ENCODE data around the gene SUCNR1. TPM values are rescaled to one million over a fixed set of nuclear protein-coding genes. Genes with fewer than 3 reads are reported as not detected.

SUCNR1 gene
- total and polyA plus RNA-seq, 4 donors = 0.16 to 2.5 (median 1.1) TPM

DNA sequence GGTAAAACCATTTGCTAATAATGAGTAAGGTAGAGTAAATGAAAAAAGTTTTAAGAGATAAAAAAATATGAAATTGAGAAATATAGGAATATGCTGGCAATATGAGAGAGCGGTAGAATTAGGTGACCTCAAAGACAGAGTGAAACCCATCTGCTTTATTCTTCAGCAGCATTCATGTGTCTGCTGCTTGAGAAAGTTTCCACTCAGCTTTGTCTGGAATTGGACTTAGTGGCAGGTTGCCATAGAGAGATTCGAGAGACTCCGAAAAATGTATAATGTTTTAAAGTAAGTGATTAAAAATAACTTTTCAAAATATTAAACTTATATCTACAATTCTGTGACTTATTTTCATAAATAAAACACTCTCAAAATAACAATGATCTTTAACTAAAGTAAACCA lies 5.0 kb downstream of the SUCNR1 start:
- Histone ChIP-seq H3K9ac (ENCODE audit: insufficient read depth in 1 of 2, low read length in 2 of 2) (no peak overlapping the region), H3K27me3 (ENCODE audit: control insufficient read depth in 3 of 3, insufficient read depth in 3 of 3, low read length in 2 of 3) (no peaks in the 10 kb centered on the region), H3K4me1 (ENCODE audit: control insufficient read depth in 5 of 5, insufficient read depth in 5 of 5, low read length in 5 of 5) (no peaks in the 10 kb centered on the region), H3K36me3 (ENCODE audit: control insufficient read depth in 4 of 4, insufficient read depth in 4 of 4, low read length in 4 of 4) (no peaks in the 10 kb centered on the region), H3K4me3 (no peak overlapping the region), H3K27ac (ENCODE audit: low read depth in 1 of 2, low read length in 1 of 2) (no peak overlapping the region), H3K9me3 (ENCODE audit: control insufficient read depth in 4 of 4, insufficient read depth in 3 of 4, low read length in 3 of 4) (no peaks in the 10 kb centered on the region)
- 72 to 89% methylated on average over 3 of the region's 3 CpGs for WGBS, 2 donors
- ATAC-seq (ENCODE audit: insufficient read depth, low FRiP score) (no peak), DNase-seq (no peak)
- TF ChIP-seq, protein P1, sequence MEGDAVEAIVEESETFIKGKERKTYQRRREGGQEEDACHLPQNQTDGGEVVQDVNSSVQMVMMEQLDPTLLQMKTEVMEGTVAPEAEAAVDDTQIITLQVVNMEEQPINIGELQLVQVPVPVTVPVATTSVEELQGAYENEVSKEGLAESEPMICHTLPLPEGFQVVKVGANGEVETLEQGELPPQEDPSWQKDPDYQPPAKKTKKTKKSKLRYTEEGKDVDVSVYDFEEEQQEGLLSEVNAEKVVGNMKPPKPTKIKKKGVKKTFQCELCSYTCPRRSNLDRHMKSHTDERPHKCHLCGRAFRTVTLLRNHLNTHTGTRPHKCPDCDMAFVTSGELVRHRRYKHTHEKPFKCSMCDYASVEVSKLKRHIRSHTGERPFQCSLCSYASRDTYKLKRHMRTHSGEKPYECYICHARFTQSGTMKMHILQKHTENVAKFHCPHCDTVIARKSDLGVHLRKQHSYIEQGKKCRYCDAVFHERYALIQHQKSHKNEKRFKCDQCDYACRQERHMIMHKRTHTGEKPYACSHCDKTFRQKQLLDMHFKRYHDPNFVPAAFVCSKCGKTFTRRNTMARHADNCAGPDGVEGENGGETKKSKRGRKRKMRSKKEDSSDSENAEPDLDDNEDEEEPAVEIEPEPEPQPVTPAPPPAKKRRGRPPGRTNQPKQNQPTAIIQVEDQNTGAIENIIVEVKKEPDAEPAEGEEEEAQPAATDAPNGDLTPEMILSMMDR (IDR thresholded peaks at IDR 0.05; ENCODE audit: control extremely low read depth, extremely low read depth) = no peak

DNA sequence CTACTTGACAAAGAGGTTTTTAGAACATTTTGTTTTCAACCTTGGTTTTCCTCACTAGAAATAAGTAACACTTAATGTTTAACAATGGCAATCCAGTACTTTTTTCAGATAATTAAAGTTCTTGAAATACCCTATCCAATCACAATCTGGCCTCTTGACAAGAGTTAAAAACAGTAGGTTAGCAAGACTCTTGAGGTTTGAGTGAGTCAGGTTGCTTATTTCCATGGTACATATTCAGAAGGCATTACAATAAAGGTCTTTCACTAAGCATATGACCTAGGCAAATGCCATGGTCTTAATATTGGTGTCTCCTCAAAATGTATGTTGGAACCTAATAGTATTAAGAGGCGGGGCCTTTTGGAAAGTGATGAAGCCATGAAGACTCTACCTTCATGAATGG lies 5.6 kb downstream of the SUCNR1 start:
- Histone ChIP-seq H3K4me3 (no peak overlapping the region), H3K9ac (ENCODE audit: insufficient read depth in 1 of 2, low read length in 2 of 2) (no peak overlapping the region), H3K4me1 (ENCODE audit: control insufficient read depth in 5 of 5, insufficient read depth in 5 of 5, low read length in 5 of 5) (no peaks in the 10 kb centered on the region), H3K27ac (ENCODE audit: low read depth in 1 of 2, low read length in 1 of 2) (no peak overlapping the region), H3K36me3 (ENCODE audit: control insufficient read depth in 4 of 4, insufficient read depth in 4 of 4, low read length in 4 of 4) (no peaks in the 10 kb centered on the region), H3K27me3 (ENCODE audit: control insufficient read depth in 3 of 3, insufficient read depth in 3 of 3, low read length in 2 of 3) (no peaks in the 10 kb centered on the region), H3K9me3 (ENCODE audit: control insufficient read depth in 4 of 4, insufficient read depth in 3 of 4, low read length in 3 of 4) (no peaks in the 10 kb centered on the region)
- DNase-seq (no peak), ATAC-seq (ENCODE audit: insufficient read depth, low FRiP score) (no peak)
- WGBS, 2 donors = 0 to 45% methylated on average over 1 of the region's 1 CpG
- TF ChIP-seq, protein P1 (IDR thresholded peaks at IDR 0.05; ENCODE audit: control extremely low read depth, extremely low read depth) = no peak

DNA sequence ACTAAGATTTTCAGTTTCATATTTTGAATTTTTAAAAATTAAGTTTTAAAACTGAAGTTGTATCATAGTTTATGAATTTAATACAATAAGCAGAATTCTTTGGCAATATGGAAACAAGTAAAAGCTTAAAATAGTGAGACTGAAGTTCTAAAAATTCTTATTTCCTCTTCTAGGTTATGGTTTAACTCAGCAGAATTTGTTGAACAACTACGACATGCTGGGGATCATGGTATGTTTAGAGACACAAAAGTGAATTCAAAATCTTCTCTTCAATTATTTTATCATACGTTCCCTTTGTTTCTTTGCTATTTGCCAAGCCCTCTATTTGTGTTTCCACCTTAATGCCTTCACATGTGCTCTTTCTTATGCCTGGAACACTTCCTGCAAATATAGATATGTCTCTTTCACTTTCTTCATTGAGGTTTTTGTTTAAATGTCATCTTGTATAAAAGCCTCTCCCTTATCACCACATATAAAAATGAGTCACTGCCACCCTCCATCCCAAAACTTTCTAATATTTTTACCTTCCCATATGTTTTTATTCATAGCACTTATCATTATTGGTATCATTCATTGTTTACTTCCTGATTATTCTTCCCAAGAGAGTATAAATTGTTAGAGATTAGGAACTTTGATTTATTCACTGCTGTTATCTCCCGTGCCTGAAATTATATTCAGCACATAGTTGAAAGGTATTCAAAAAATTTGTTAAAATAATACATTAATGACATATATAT lies 6.4 kb downstream of the SUCNR1 start:
- no peak for ATAC-seq (ENCODE audit: insufficient read depth, low FRiP score)
- Histone ChIP-seq H3K4me1 (ENCODE audit: control insufficient read depth in 5 of 5, insufficient read depth in 5 of 5, low read length in 5 of 5) (no peaks in the 10 kb centered on the region), H3K27me3 (ENCODE audit: control insufficient read depth in 3 of 3, insufficient read depth in 3 of 3, low read length in 2 of 3) (no peaks in the 10 kb centered on the region), H3K4me3 (no peak overlapping the region), H3K9me3 (ENCODE audit: control insufficient read depth in 4 of 4, insufficient read depth in 3 of 4, low read length in 3 of 4) (no peaks in the 10 kb centered on the region), H3K36me3 (ENCODE audit: control insufficient read depth in 4 of 4, insufficient read depth in 4 of 4, low read length in 4 of 4) (no peaks in the 10 kb centered on the region), H3K9ac (ENCODE audit: insufficient read depth in 1 of 2, low read length in 2 of 2) (no peak overlapping the region), H3K27ac (ENCODE audit: low read depth in 1 of 2, low read length in 1 of 2) (no peak overlapping the region)
- DNase-seq = no peak
- whole genome bisulfite sequencing, 2 donors = 55 to 57% methylated on average over 3 of the region's 3 CpGs
- TF ChIP-seq, protein P1 (IDR thresholded peaks at IDR 0.05; ENCODE audit: control extremely low read depth, extremely low read depth) = no peak

DNA sequence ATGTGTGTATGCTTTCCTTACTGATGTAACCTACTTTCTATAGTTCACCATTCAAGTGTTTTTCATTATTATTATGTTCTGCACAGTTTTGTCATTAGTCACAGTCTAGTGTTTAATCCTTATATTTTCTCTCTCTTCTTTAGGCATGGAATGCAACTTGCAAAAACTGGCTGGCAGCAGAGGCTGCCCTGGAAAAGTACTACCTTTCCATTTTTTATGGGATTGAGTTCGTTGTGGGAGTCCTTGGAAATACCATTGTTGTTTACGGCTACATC lies 6.9 kb downstream of the SUCNR1 start:
- WGBS, 2 donors = 62 to 87% methylated on average over 2 of the region's 2 CpGs
- Histone ChIP-seq H3K27ac (ENCODE audit: low read depth in 1 of 2, low read length in 1 of 2) (no peak overlapping the region), H3K9me3 (ENCODE audit: control insufficient read depth in 4 of 4, insufficient read depth in 3 of 4, low read length in 3 of 4) (no peaks in the 10 kb centered on the region), H3K9ac (ENCODE audit: insufficient read depth in 1 of 2, low read length in 2 of 2) (no peak overlapping the region), H3K27me3 (ENCODE audit: control insufficient read depth in 3 of 3, insufficient read depth in 3 of 3, low read length in 2 of 3) (no peaks in the 10 kb centered on the region), H3K36me3 (ENCODE audit: control insufficient read depth in 4 of 4, insufficient read depth in 4 of 4, low read length in 4 of 4) (no peaks in the 10 kb centered on the region), H3K4me3 (no peak overlapping the region), H3K4me1 (ENCODE audit: control insufficient read depth in 5 of 5, insufficient read depth in 5 of 5, low read length in 5 of 5) (no peaks in the 10 kb centered on the region)
- TF ChIP-seq, protein P1 (IDR thresholded peaks at IDR 0.05; ENCODE audit: control extremely low read depth, extremely low read depth) = no peak
- DNase-seq (no peak), ATAC-seq (ENCODE audit: insufficient read depth, low FRiP score) (no peak)
